H1 (cell line): ENCODE data around the gene NCBP1. TPM values are rescaled to one million over a fixed set of nuclear protein-coding genes. Genes with fewer than 3 reads are reported as not detected.

Experiments used
- CTCF ChIA-PET: fragments of 300-600 bp; sonication (Branson Sonifier 250); formaldehyde crosslinking; loops from one replicate; lab custom pipeline; 2021; ENCODE audit not compliant: partially characterized antibody; lab: Charles Lee
- POLR2A ChIA-PET: fragments of 300-600 bp; sonication (Branson Sonifier 250); formaldehyde crosslinking; loops from one replicate; lab custom pipeline; 2021; ENCODE audit warnings: inconsistent platforms; ENCODE audit not compliant: partially characterized antibody; lab: Charles Lee
- DNase-seq, 2 experiments: peaks; one replicate each; pipeline versions ENCODE4 v3.0.0 to v3.0.0-alpha.2; 2010 to 2022; ENCODE audit warnings: low spot score in 2 of 2, low read depth in 1 of 2, mixed read lengths in 1 of 2
- FAIRE-seq: peaks from 2 replicates; lab custom pipeline; 2011; peaks lifted over from hg19 to GRCh38; lab: Jason Lieb, UNC
- H2AFZ ChIP-seq: 2 replicates; pipeline ENCODE4 v1.8.1; 2012; ENCODE audit warnings: low read length, inconsistent platforms
- H2AK5ac ChIP-seq: 2 replicates; pipeline ENCODE4 v1.6.1; 2013; ENCODE audit warnings: low read depth, low read length
- H2BK120ac ChIP-seq: replicated peaks from 2 replicates; pipeline ENCODE3; 2013; ENCODE audit warnings: low read depth, low read length, inconsistent platforms
- H2BK12ac ChIP-seq: 2 replicates; pipeline ENCODE4 v1.6.1; 2013; ENCODE audit warnings: low read depth, low read length
- H2BK15ac ChIP-seq: 2 replicates; pipeline ENCODE4 v1.6.1; 2013; ENCODE audit warnings: low read length
- H2BK20ac ChIP-seq: 2 replicates; pipeline ENCODE4 v1.6.1; 2013; ENCODE audit warnings: low read length
- H2BK5ac ChIP-seq: 2 replicates; pipeline ENCODE4 v1.6.1; 2013; ENCODE audit warnings: low read depth, low read length
- H3K14ac ChIP-seq: 2 replicates; pipeline ENCODE4 v1.6.1; 2013; ENCODE audit warnings: inconsistent platforms; ENCODE audit not compliant: insufficient read length
- H3K18ac ChIP-seq: 2 replicates; pipeline ENCODE4 v1.6.1; 2013; ENCODE audit warnings: low read length; ENCODE audit errors: extremely low read depth
- H3K23ac ChIP-seq: 2 replicates; pipeline ENCODE4 v1.6.1; 2013; ENCODE audit warnings: inconsistent platforms; ENCODE audit not compliant: insufficient read length
- H3K23me2 ChIP-seq: 2 replicates; pipeline ENCODE4 v1.6.1; 2013; ENCODE audit warnings: low read depth, low read length
- H3K27ac ChIP-seq: 2 replicates; pipeline ENCODE4 v1.6.1; 2011; ENCODE audit warnings: low read depth, low read length, inconsistent platforms
- H3K27me3 ChIP-seq, 4 experiments: replicated peaks in 1 of 4; 1 replicate in 1 of 4; 2 replicates in 3 of 4; pipeline versions ENCODE4 v1.6.1 to v1.8.1; 2011 to 2013; ENCODE audit warnings: low read length in 3 of 4, mild to moderate bottlenecking in 3 of 4, inconsistent platforms in 2 of 4, mixed read lengths in 2 of 4, moderate library complexity in 1 of 4; ENCODE audit not compliant: control insufficient read depth in 3 of 4, insufficient read depth in 3 of 4; ENCODE audit errors: extremely low read depth in 1 of 4
- H3K36me3 ChIP-seq, 4 experiments: 2 replicates each; pipeline versions ENCODE4 v1.6.1 to v1.8.1; 2011 to 2013; ENCODE audit warnings: mild to moderate bottlenecking in 4 of 4, low read length in 3 of 4, moderate library complexity in 2 of 4, control low read depth in 1 of 4, inconsistent platforms in 1 of 4; ENCODE audit not compliant: insufficient read depth in 4 of 4, control insufficient read depth in 2 of 4
- H3K4ac ChIP-seq: replicated peaks from 2 replicates; pipeline ENCODE3; 2013; ENCODE audit warnings: low read length, low read depth, mixed read lengths, inconsistent platforms; ENCODE audit not compliant: insufficient read length
- H3K4me1 ChIP-seq, 4 experiments: replicated peaks in 1 of 4; 1 replicate in 1 of 4; 2 replicates in 3 of 4; pipeline versions ENCODE4 v1.6.1 to v1.8.1; 2011 to 2013; ENCODE audit warnings: low read length in 3 of 4, inconsistent platforms in 2 of 4, mixed read lengths in 1 of 4; ENCODE audit not compliant: insufficient read depth in 4 of 4, control insufficient read depth in 3 of 4
- H3K4me2 ChIP-seq, 2 experiments: 2 replicates each; pipeline versions ENCODE4 v1.6.1 to v1.8.1; 2011 to 2013; ENCODE audit warnings: low read depth in 2 of 2, low read length in 2 of 2, control low read depth in 1 of 2, inconsistent platforms in 1 of 2, mild to moderate bottlenecking in 1 of 2; ENCODE audit not compliant: insufficient read depth in 1 of 2
- H3K4me3 ChIP-seq, 4 experiments: fragments of 200-600, 300-600 bp in 1 of 4; sonication (generic), shearing (Covaris generic), sonication (Bioruptor Twin) in 1 of 4; 2 replicates each; pipeline versions ENCODE4 v1.5.1 to v1.8.1; 2011 to 2016; ENCODE audit warnings: low read length in 4 of 4, low read depth in 3 of 4, control low read depth in 2 of 4, inconsistent platforms in 2 of 4, mild to moderate bottlenecking in 2 of 4, mixed read lengths in 1 of 4, moderate library complexity in 1 of 4; ENCODE audit not compliant: insufficient read depth in 2 of 4; ENCODE audit errors: extremely low read depth in 1 of 4
- H3K56ac ChIP-seq: replicated peaks from 2 replicates; pipeline ENCODE3; 2013; ENCODE audit warnings: low read depth, mild to moderate bottlenecking, mixed read lengths, low read length, inconsistent platforms; ENCODE audit not compliant: insufficient read length
- H3K79me1 ChIP-seq: 2 replicates; pipeline ENCODE4 v1.6.1; 2013; ENCODE audit warnings: low read depth, low read length, control low read depth
- H3K79me2 ChIP-seq, 2 experiments: 2 replicates each; pipeline versions ENCODE4 v1.6.1 to v1.8.1; 2012 to 2013; ENCODE audit warnings: low read length in 2 of 2, mild to moderate bottlenecking in 2 of 2, inconsistent platforms in 1 of 2; ENCODE audit not compliant: insufficient read depth in 2 of 2, control insufficient read depth in 1 of 2
- H3K9ac ChIP-seq, 4 experiments: replicated peaks in 1 of 4; 1 replicate in 1 of 4; 2 replicates in 3 of 4; pipeline versions ENCODE4 v1.6.1 to v1.8.1; 2011 to 2013; ENCODE audit warnings: low read depth in 3 of 4, low read length in 3 of 4, control low read depth in 2 of 4, mild to moderate bottlenecking in 2 of 4, moderate library complexity in 2 of 4, inconsistent platforms in 1 of 4; ENCODE audit errors: extremely low read depth in 1 of 4
- H3K9me3 ChIP-seq, 2 experiments: 2 replicates each; pipeline versions ENCODE4 v1.6.1 to v1.8.1; 2012 to 2013; ENCODE audit warnings: mild to moderate bottlenecking in 2 of 2, moderate library complexity in 2 of 2, control low read depth in 1 of 2, inconsistent platforms in 1 of 2, low read depth in 1 of 2, low read length in 1 of 2, mixed read lengths in 1 of 2; ENCODE audit not compliant: insufficient read depth in 2 of 2
- H4K20me1 ChIP-seq, 2 experiments: replicated peaks in 1 of 2; 2 replicates each; pipeline versions ENCODE3 to v1.8.1; 2011 to 2013; ENCODE audit warnings: inconsistent platforms in 2 of 2, low read length in 2 of 2, mild to moderate bottlenecking in 1 of 2; ENCODE audit not compliant: insufficient read depth in 2 of 2, control insufficient read depth in 1 of 2
- H4K5ac ChIP-seq: 2 replicates; pipeline ENCODE4 v1.6.1; 2013; ENCODE audit warnings: low read length, low read depth, mixed read lengths, inconsistent platforms; ENCODE audit not compliant: insufficient read length
- H4K8ac ChIP-seq: 2 replicates; pipeline ENCODE4 v1.8.0; 2013; ENCODE audit warnings: mild to moderate bottlenecking, moderate library complexity, low read length, inconsistent platforms; ENCODE audit not compliant: insufficient read depth; ENCODE audit errors: extremely low read depth
- H4K91ac ChIP-seq: replicated peaks from 2 replicates; pipeline ENCODE3; 2013; ENCODE audit warnings: low read length, mixed read lengths, inconsistent platforms; ENCODE audit not compliant: insufficient read length
- EZH2 ChIP-seq: fragments of 200-600 bp; sonication (generic); IDR thresholded peaks from 2 replicates; pipeline ENCODE4 v1.7.1; 2012; ENCODE audit warnings: low read depth, mild to moderate bottlenecking, moderate library complexity, low read length, inconsistent platforms; ENCODE audit not compliant: severe bottlenecking
- GABPA ChIP-seq: IDR thresholded peaks from 2 replicates; pipeline ENCODE4 v1.6.1; 2011; ENCODE audit warnings: mild to moderate bottlenecking, low read length, moderate library complexity, borderline replicate concordance; ENCODE audit not compliant: insufficient read depth
- WGBS, 2 experiments: shearing (Covaris generic) in 1 of 2; methylation state at CpG; one replicate each; pipeline versions ENCODE4 v1.1.6 to v1.1.7; 2013 to 2015; ENCODE audit warnings: low lambda C conversion rate in 2 of 2, mixed read lengths in 2 of 2, inconsistent platforms in 1 of 2, low coverage in 1 of 2, missing lambda C conversion rate in 1 of 2; ENCODE audit not compliant: insufficient replicate concordance in 2 of 2, insufficient coverage in 1 of 2, insufficient read length in 1 of 2; ENCODE audit errors: extremely low coverage in 1 of 2, missing lambda C conversion rate in 1 of 2; 5-methylcytosine and 5-hydroxymethylcytosine counted together
- polyA plus RNA-seq, 7 experiments: library from polyadenylated mRNA; depleted of rRNA in 3 of 7; stranded (reverse) in 5 of 7; unstranded in 2 of 7; fragments of >200 nt in 5 of 7; fragments of 200-250 nt in 2 of 7; gene quantifications; 1 replicate in 5 of 7; 2 replicates in 1 of 7; 4 replicates in 1 of 7; pipeline versions ENCODE4 v1.2.1 to v1.2.3, GENCODE V29; 2011 to 2013; ENCODE audit warnings: missing spikeins in 2 of 7, mixed read lengths in 2 of 7
- total RNA-seq: library from RNA; stranded (reverse); fragmentation: NEBNext Ultra II Directional; extraction: Animal tissue kit (Norgen Biotek cat#: 25700); gene quantifications from 2 replicates; pipeline ENCODE4 v1.2.1, GENCODE V29; 2021

Gene NCBP1
- total and polyA plus RNA-seq, 2 of the 8 experiments (the other 6 are each of a cell fraction or from before 2014, with no cell fraction given) = 14.7 to 54.0 TPM

DNA sequence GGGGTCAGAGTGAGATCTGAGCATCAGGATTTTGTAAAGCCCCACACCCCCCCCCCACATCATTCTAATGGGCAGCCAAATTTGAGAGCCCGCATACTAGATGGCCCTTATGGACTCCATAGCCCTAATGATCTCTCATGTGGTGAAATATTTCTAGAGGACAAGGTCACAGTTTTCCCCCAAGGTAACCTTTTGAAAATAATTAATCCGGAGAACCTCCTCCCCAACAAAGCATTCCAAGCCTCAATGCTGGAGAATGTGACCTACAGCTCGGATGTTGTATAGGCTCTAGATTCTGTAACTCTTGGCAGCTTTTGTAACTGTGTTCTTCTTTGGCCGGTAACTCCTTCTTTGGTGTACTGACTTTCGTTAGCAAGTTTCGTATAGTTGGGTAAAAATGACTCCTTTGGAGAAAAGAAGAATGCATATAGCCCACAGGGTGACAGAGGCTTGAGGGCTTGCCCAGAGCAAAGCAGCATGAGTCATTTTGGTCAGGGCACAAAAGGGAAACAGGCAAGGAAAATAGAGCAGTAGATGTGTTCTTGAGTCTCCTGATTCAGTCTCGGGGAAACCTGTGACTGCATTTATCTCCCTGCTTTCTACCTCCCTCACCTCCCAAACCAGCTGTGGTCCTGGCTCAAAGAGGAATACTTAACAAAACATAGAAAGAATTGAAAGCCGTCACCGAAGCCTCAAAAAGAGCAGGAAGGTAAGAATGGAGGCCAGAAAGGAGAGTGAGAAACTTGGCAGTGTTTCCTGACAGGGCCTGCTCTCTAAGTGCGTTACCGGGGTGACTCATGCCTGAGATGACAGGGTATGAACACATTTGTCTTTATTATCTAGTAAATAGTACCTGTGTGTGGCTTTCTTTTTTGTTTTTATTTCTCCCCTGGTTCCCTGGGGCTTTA, 70.1 kb downstream of the NCBP1 start:
- no peak overlapping the region for H2BK120ac ChIP-seq
- no peak overlapping the region for H3K9ac ChIP-seq
- H3K18ac ChIP-seq = no peak overlapping the region
- H3K27me3 ChIP-seq = no peaks in the 10 kb centered on the region; a peak in 1 of 7 replicates
- H3K36me3 ChIP-seq = no peaks in the 10 kb centered on the region
- H3K23me2 ChIP-seq = no peaks in the 10 kb centered on the region
- TF ChIP-seq EZH2 = no peak
- no peak for TF ChIP-seq GABPA
- H3K56ac ChIP-seq = no peak overlapping the region
- DNase-seq (no peak), FAIRE-seq (no peak)
- H3K4me3 ChIP-seq = no peak overlapping the region
- H3K4ac ChIP-seq = no peak overlapping the region
- WGBS, 2 experiments = 75% methylated on average over 11 of the region's 11 CpGs; no CpG with 5 or more reads in 1 of the 2 experiments
- H2AK5ac ChIP-seq = no peak overlapping the region
- no peaks in the 10 kb centered on the region for H3K9me3 ChIP-seq
- no peak overlapping the region; the same call in 1 of the 2 replicates for H2AFZ ChIP-seq
- no peak overlapping the region for H3K4me2 ChIP-seq
- no peak overlapping the region for H4K8ac ChIP-seq
- no peak overlapping the region for H4K5ac ChIP-seq
- H3K27ac ChIP-seq = no peak overlapping the region
- no peaks in the 10 kb centered on the region for H4K20me1 ChIP-seq
- ChIA-PET POLR2A (no interaction called here), CTCF (no interaction called here)
- no peaks in the 10 kb centered on the region for H3K79me1 ChIP-seq
- H2BK20ac ChIP-seq = no peak overlapping the region
- H2BK5ac ChIP-seq = no peak overlapping the region
- no peaks in the 10 kb centered on the region for H3K79me2 ChIP-seq
- H4K91ac ChIP-seq = no peak overlapping the region
- H2BK12ac ChIP-seq = no peak overlapping the region
- no peaks in the 10 kb centered on the region for H3K4me1 ChIP-seq
- H3K14ac ChIP-seq = no peak overlapping the region
- H3K23ac ChIP-seq = no peak overlapping the region
- no peak overlapping the region for H2BK15ac ChIP-seq
